IPS-20b (cell line): ENCODE results near the gene IL22RA1.

Experiments used
- H3K27ac ChIP-seq: one replicate; pipeline ENCODE4 v1.5.1; 2013; ENCODE audit warnings: low read length
- H3K27me3 ChIP-seq: 2 replicates; pipeline ENCODE4 v1.6.1; 2013; ENCODE audit warnings: mild to moderate bottlenecking, low read length, inconsistent platforms; ENCODE audit not compliant: insufficient read depth
- H3K36me3 ChIP-seq: 2 replicates; pipeline ENCODE4 v1.6.1; 2013; ENCODE audit warnings: low read depth, mild to moderate bottlenecking, inconsistent platforms, low read length, moderate library complexity; ENCODE audit not compliant: insufficient read depth
- H3K4me1 ChIP-seq: 2 replicates; pipeline ENCODE4 v1.6.1; 2013; ENCODE audit warnings: mild to moderate bottlenecking, control low read depth, inconsistent platforms, low read length, moderate library complexity; ENCODE audit not compliant: insufficient read depth
- H3K4me3 ChIP-seq: 2 replicates; pipeline ENCODE4 v1.5.1; 2013; ENCODE audit warnings: mild to moderate bottlenecking, low read length, inconsistent platforms
- H3K9ac ChIP-seq: 2 replicates; pipeline ENCODE4 v1.6.1; 2013; ENCODE audit warnings: low read depth, mild to moderate bottlenecking, inconsistent platforms, low read length, moderate library complexity
- H3K9me3 ChIP-seq: 2 replicates; pipeline ENCODE4 v1.6.1; 2013; ENCODE audit warnings: mild to moderate bottlenecking, low read depth, low read length, inconsistent platforms; ENCODE audit not compliant: insufficient read depth

The IL22RA1 gene

GRCh38 chr1:24109686-24110475, 33.1 kb downstream of the IL22RA1 start:
- Histone ChIP-seq H3K9me3 (no peaks in the 10 kb centered on the region), H3K27me3 (peaks cover 8% of the 10 kb centered on the region; the same call in 1 of the 2 replicates), H3K36me3 (no peaks in the 10 kb centered on the region), H3K9ac (no peak overlapping the region), H3K4me1 (no peaks in the 10 kb centered on the region; the same call in 1 of the 2 replicates), H3K27ac (no peak overlapping the region), H3K4me3 (no peak overlapping the region)

- Histone ChIP-seq H3K9me3 (no peaks in the 10 kb centered on the region), H3K27me3 (peaks cover 8% of the 10 kb centered on the region; the same call in 1 of the 2 replicates), H3K4me3 (no peak overlapping the region), H3K9ac (no peak overlapping the region), H3K4me1 (no peaks in the 10 kb centered on the region; the same call in 1 of the 2 replicates), H3K27ac (no peak overlapping the region), H3K36me3 (no peaks in the 10 kb centered on the region)
These were observed 33.8 kb downstream of the IL22RA1 start for GRCh38 chr1:24109166-24109483.

- H3K4me1 ChIP-seq = no peaks in the 10 kb centered on the region; the same call in 1 of the 2 replicates
- no peak overlapping the region for H3K27ac ChIP-seq
- H3K9ac ChIP-seq = no peak overlapping the region
- no peaks in the 10 kb centered on the region for H3K9me3 ChIP-seq
- no peak overlapping the region for H3K4me3 ChIP-seq
- H3K36me3 ChIP-seq = no peaks in the 10 kb centered on the region
- peaks cover 8% of the 10 kb centered on the region; the same call in 1 of the 2 replicates for H3K27me3 ChIP-seq
These were observed 34.4 kb downstream of the IL22RA1 start for GRCh38 chr1:24108334-24109165.

GRCh38 chr1:24107462-24108138, 35.3 kb downstream of the IL22RA1 start:
- H3K9me3 ChIP-seq = no peaks in the 10 kb centered on the region
- H3K27me3 ChIP-seq = peaks cover 8% of the 10 kb centered on the region; the same call in 1 of the 2 replicates
- no peaks in the 10 kb centered on the region for H3K36me3 ChIP-seq
- H3K4me1 ChIP-seq = no peaks in the 10 kb centered on the region; the same call in 1 of the 2 replicates
- no peak overlapping the region for H3K4me3 ChIP-seq
- no peak overlapping the region for H3K9ac ChIP-seq
- no peak overlapping the region for H3K27ac ChIP-seq

- no peaks in the 10 kb centered on the region; the same call in 1 of the 2 replicates for H3K4me1 ChIP-seq
- H3K4me3 ChIP-seq = no peak overlapping the region
- H3K27ac ChIP-seq = no peak overlapping the region
- no peaks in the 10 kb centered on the region for H3K27me3 ChIP-seq
- no peaks in the 10 kb centered on the region for H3K9me3 ChIP-seq
- no peak overlapping the region for H3K9ac ChIP-seq
- no peaks in the 10 kb centered on the region for H3K36me3 ChIP-seq
These were observed 37.4 kb downstream of the IL22RA1 start for GRCh38 chr1:24105368-24106160.

- no peaks in the 10 kb centered on the region; the same call in 1 of the 2 replicates for H3K4me1 ChIP-seq
- no peaks in the 10 kb centered on the region for H3K9me3 ChIP-seq
- H3K36me3 ChIP-seq = no peaks in the 10 kb centered on the region
- H3K9ac ChIP-seq = no peak overlapping the region
- H3K27ac ChIP-seq = no peak overlapping the region
- H3K4me3 ChIP-seq = no peak overlapping the region
- H3K27me3 ChIP-seq = no peaks in the 10 kb centered on the region
These were observed 38.1 kb downstream of the IL22RA1 start for GRCh38 chr1:24104854-24105253.

- H3K27me3 ChIP-seq = no peaks in the 10 kb centered on the region
- H3K4me1 ChIP-seq = no peaks in the 10 kb centered on the region; the same call in 1 of the 2 replicates
- no peak overlapping the region for H3K4me3 ChIP-seq
- no peaks in the 10 kb centered on the region for H3K9me3 ChIP-seq
- H3K9ac ChIP-seq = no peak overlapping the region
- H3K36me3 ChIP-seq = no peaks in the 10 kb centered on the region
- no peak overlapping the region for H3K27ac ChIP-seq
These were observed 39.1 kb downstream of the IL22RA1 start for GRCh38 chr1:24103879-24104278.

GRCh38 chr1:24103408-24103807, 39.5 kb downstream of the IL22RA1 start:
- H3K9ac ChIP-seq = no peak overlapping the region

GRCh38 chr1:24102961-24103360, 40.0 kb downstream of the IL22RA1 start:
- no peak overlapping the region for H3K4me3 ChIP-seq
- H3K4me1 ChIP-seq = no peaks in the 10 kb centered on the region; the same call in 1 of the 2 replicates
- no peaks in the 10 kb centered on the region for H3K9me3 ChIP-seq
- no peak overlapping the region for H3K9ac ChIP-seq
- no peaks in the 10 kb centered on the region for H3K36me3 ChIP-seq
- H3K27me3 ChIP-seq = no peaks in the 10 kb centered on the region
- H3K27ac ChIP-seq = no peak overlapping the region

More at GRCh38 chr1:24103408-24103807, 39.5 kb downstream of the IL22RA1 start:
- Histone ChIP-seq H3K4me1 (no peaks in the 10 kb centered on the region; the same call in 1 of the 2 replicates), H3K27ac (no peak overlapping the region), H3K27me3 (no peaks in the 10 kb centered on the region), H3K36me3 (no peaks in the 10 kb centered on the region), H3K4me3 (no peak overlapping the region), H3K9me3 (no peaks in the 10 kb centered on the region)

- Histone ChIP-seq H3K27ac (no peak overlapping the region), H3K36me3 (no peaks in the 10 kb centered on the region), H3K4me1 (no peaks in the 10 kb centered on the region), H3K9ac (no peak overlapping the region), H3K4me3 (no peak overlapping the region), H3K9me3 (no peaks in the 10 kb centered on the region), H3K27me3 (no peaks in the 10 kb centered on the region)
These were observed 40.9 kb downstream of the IL22RA1 start for GRCh38 chr1:24101796-24102586.
